Measurements from ENCODE around the gene MTHFD1L.
"Not testable (repeated sequence)": the region's sequence is repeated elsewhere in the genome, so short reads cannot be mapped to it uniquely, and the experiment has no call there.

Gene MTHFD1L

DNA sequence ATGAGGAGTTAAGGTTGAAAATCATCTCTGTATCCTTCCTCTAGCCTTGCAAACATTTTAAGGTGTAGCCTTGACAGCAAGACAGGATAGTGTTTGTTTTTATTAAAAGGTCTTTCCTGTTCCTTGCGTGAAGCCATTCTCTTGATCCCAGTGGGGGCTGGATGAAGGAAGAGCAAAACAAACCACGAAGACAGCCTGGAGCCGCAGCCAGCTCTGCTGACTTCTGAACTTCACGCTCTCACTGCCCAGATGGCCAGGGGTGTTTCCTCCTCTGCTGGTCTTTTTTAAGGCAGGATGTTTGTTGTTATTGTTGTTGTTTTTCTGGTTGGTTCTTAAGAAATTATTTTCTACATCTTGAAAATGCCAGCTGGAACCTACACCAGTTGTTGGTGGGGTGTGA, 156.4 kb downstream of the MTHFD1L start:
- H3K4me3 Mint-ChIP-seq: no peak overlapping the region
- H3K27ac Mint-ChIP-seq: no peak overlapping the region
- H3K36me3 Mint-ChIP-seq: peaks cover 10% of the 10 kb centered on the region
- no peak for DNase-seq (ENCODE audit: low spot score in 2 of 2)
- ATAC-seq (ENCODE audit: low read depth): no peak
- no peaks in the 10 kb centered on the region for H3K9me3 Mint-ChIP-seq
- H3K27me3 Mint-ChIP-seq: no peaks in the 10 kb centered on the region
- H3K4me1 Mint-ChIP-seq: no peaks in the 10 kb centered on the region

GRCh38 chr6:151022492-151022891, 157.0 kb downstream of the MTHFD1L start:
- Mint-ChIP-seq H3K4me1 (no peaks in the 10 kb centered on the region), H3K27me3 (no peaks in the 10 kb centered on the region), H3K4me3 (no peak overlapping the region), H3K27ac (no peak overlapping the region), H3K9me3 (no peaks in the 10 kb centered on the region), H3K36me3 (peaks cover 10% of the 10 kb centered on the region)
- DNase-seq (ENCODE audit: low spot score in 2 of 2): no peak
- no peak for ATAC-seq (ENCODE audit: low read depth)

DNA sequence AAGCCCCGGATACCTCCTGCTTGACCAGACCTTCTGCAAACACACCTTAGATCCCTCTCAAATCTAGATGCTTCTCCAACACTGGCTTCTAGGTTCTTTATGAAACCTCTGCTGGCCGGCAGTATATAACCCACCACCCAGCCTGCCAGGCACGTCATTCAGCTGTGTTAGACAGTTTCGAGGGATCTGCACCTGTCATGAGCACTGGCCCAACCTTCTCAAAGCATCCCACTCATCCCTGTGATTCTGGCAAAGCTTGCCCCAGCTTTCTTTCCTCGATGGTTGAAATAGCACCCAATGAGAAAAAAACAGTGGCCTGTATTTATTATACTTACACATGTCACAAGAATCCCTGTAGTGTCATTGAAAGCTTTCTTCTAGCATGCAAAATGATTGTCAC, 157.8 kb downstream of the MTHFD1L start:
- peaks cover 2% of the 10 kb centered on the region for H3K4me1 Mint-ChIP-seq
- H3K9me3 Mint-ChIP-seq: no peaks in the 10 kb centered on the region
- no peak overlapping the region for H3K4me3 Mint-ChIP-seq
- no peaks in the 10 kb centered on the region for H3K27me3 Mint-ChIP-seq
- H3K27ac Mint-ChIP-seq: no peak overlapping the region
- ATAC-seq (ENCODE audit: low read depth) (no peak), DNase-seq (ENCODE audit: low spot score in 2 of 2) (no peak)
- peaks cover 11% of the 10 kb centered on the region for H3K36me3 Mint-ChIP-seq

DNA sequence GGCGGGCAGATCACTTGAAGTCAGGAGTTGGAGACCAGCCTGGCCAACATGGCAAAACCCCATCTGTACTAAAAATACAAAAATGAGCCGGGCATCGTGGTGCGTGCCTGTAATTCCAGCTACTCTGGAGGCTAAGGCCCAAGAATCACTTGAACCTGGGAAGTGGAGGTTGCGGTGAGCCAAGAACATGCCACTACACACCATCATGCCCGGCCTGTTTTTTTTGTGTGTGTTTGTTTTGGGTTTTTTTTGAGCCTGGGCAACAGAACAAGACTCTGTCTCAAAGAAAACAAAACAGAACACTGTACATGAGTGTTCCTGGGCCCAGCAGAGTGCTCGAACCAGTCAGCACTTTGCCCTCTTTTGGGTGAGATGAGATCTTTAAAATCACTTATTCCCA, 159.1 kb downstream of the MTHFD1L start:
- H3K4me3 Mint-ChIP-seq: no peak overlapping the region
- ATAC-seq (ENCODE audit: low read depth): no peak
- H3K36me3 Mint-ChIP-seq: peaks cover 12% of the 10 kb centered on the region
- H3K4me1 Mint-ChIP-seq: peaks cover 3% of the 10 kb centered on the region
- no peaks in the 10 kb centered on the region for H3K9me3 Mint-ChIP-seq
- H3K27me3 Mint-ChIP-seq: no peaks in the 10 kb centered on the region
- no peak for DNase-seq (ENCODE audit: low spot score in 2 of 2)
- H3K27ac Mint-ChIP-seq: no peak overlapping the region

DNA sequence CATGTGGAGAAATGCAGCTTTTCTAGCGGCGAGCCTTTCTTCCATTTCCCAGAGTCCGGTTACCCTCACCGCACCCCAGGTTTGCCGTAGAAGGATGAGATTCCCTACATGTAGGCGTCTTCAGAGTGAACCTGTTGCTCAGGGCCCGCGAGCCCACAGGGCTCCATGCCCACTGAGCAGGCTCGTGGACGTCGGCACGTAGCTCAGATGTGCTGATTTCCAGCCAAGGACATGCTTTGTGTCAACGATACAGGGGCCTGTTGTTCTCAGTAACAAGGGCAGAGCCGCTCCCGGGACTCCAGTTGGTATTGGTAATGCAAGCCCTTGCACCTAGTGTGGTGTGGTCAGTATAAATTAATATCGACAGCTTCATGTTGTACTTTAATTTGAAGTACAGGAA, 159.6 kb downstream of the MTHFD1L start:
- Mint-ChIP-seq H3K27ac (no peak overlapping the region), H3K4me1 (peaks cover 3% of the 10 kb centered on the region), H3K9me3 (no peaks in the 10 kb centered on the region), H3K27me3 (no peaks in the 10 kb centered on the region), H3K36me3 (peaks cover 15% of the 10 kb centered on the region), H3K4me3 (no peak overlapping the region)
- ATAC-seq (ENCODE audit: low read depth) (no peak), DNase-seq (ENCODE audit: low spot score in 2 of 2) (no peak)

DNA sequence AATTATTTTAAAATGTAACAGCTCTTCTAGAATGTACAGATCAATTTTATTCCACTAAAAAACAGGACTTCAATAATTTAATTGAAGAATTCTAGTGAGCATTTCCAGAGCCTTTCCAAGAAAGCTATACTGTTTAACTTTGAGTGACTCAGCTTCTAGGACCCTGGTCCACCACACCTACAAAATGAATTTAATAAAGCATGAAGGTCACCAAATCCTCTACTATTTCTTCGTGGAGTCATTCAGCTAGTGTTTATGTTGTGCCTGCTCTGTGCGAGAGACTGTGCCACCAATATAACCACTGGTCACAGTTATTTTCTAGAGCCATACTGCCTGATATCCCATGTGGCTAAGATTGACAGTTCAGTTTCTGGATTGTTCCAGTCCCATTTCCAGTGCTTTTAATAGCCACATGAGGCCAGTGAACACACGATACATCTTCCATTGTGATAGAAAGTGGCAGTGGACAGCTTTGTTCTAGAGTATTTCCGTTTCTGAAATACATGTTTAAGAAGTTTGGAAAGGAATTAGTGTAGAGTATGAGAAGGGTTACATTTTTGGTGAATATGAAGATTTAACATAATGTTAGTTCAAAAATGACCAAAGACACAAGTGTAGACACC, 160.7 kb downstream of the MTHFD1L start:
- no peak for ATAC-seq (ENCODE audit: low read depth)
- DNase-seq (ENCODE audit: low spot score in 2 of 2): no peak
- no peak overlapping the region for H3K4me3 Mint-ChIP-seq
- no peaks in the 10 kb centered on the region for H3K9me3 Mint-ChIP-seq
- H3K4me1 Mint-ChIP-seq: peaks cover 3% of the 10 kb centered on the region
- H3K27ac Mint-ChIP-seq: no peak overlapping the region
- H3K27me3 Mint-ChIP-seq: no peaks in the 10 kb centered on the region
- H3K36me3 Mint-ChIP-seq: peaks cover 15% of the 10 kb centered on the region

GRCh38 chr6:151027295-151027747, 161.8 kb downstream of the MTHFD1L start:
- ATAC-seq (ENCODE audit: low read depth) (no peak), DNase-seq (ENCODE audit: low spot score in 2 of 2) (no peak)
- Mint-ChIP-seq H3K4me3 (no peak overlapping the region), H3K9me3 (no peaks in the 10 kb centered on the region), H3K27ac (no peak overlapping the region), H3K36me3 (peaks cover 16% of the 10 kb centered on the region), H3K4me1 (peaks cover 3% of the 10 kb centered on the region), H3K27me3 (no peaks in the 10 kb centered on the region)

DNA sequence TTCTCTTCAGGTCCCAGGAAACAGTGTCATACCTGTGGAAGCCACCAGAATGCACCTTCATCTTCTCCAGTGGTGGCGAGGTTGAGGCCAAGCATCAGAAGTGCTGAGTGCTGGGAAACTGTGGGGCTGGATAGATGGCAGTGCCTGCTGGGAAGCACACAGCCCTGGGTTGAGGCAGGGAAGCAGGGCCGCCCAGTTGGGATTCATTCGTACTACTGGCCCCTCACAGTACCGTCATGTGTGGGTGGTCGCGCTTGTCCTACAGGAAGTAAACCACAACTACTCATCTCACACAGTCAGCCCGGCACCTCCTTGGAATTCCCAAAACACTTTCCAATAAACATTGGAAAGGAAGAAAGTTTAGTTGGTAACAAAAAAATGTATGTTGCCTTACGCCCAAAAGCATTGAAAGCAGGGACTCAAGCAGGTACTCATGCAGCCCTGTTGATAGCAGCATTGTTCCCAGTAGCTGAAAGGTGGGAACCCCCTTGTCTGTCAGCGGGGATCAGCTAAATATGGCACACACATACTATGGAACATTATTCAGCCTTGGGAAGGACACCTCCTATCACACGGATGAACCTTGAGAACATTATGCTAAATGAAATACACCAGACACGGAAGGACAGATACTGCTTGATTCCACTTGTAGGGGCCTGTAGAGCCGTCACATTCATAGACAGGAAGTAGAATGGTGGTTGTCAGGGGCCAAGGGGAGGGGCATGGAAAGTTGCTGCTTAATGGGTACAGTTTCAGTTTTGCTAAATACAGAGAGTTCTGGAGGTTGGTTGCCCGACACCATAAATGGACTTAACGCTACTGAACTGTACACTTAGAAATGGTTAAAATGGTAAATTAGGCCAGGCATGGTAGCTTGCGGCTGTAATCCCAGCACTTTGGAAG, 162.7 kb downstream of the MTHFD1L start:
- Mint-ChIP-seq H3K4me3 (no peak overlapping the region), H3K27me3 (no peaks in the 10 kb centered on the region), H3K9me3 (no peaks in the 10 kb centered on the region), H3K4me1 (peaks cover 3% of the 10 kb centered on the region), H3K36me3 (peaks cover 12% of the 10 kb centered on the region), H3K27ac (no peak overlapping the region)
- ATAC-seq (ENCODE audit: low read depth) (no peak), DNase-seq (ENCODE audit: low spot score in 2 of 2) (no peak)

- ATAC-seq (ENCODE audit: low read depth) (no peak), DNase-seq (ENCODE audit: low spot score in 2 of 2) (no peak)
- Mint-ChIP-seq H3K9me3 (no peaks in the 10 kb centered on the region), H3K27ac (no peak overlapping the region), H3K27me3 (no peaks in the 10 kb centered on the region), H3K4me1 (peaks cover 3% of the 10 kb centered on the region), H3K36me3 (peaks cover 11% of the 10 kb centered on the region), H3K4me3 (no peak overlapping the region)
Observed at GRCh38 chr6:151029970-151030369, 164.5 kb downstream of the MTHFD1L start.

DNA sequence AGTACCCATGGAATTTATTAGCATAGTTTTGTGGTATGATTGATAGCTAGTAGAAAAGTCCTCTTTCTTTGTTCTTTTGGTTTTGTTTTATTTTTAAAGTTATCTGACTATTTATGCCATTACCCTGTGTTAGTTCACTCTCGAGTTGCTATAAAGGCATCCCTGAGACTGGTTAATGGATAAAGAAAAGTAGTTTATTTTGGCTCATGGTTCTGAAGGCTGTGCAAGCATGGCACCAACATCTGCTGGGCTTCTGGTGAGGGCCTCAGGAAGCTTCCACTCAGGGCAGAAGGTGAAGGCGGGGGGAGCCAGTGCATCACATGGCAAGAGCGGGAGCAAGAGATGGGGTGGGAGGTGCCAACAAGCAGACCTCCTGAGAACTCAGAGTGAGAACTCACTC, 166.5 kb downstream of the MTHFD1L start:
- Mint-ChIP-seq H3K9me3 (no peaks in the 10 kb centered on the region), H3K4me3 (no peak overlapping the region), H3K4me1 (peaks cover 3% of the 10 kb centered on the region), H3K36me3 (peaks cover 17% of the 10 kb centered on the region), H3K27ac (no peak overlapping the region), H3K27me3 (no peaks in the 10 kb centered on the region)
- ATAC-seq (ENCODE audit: low read depth) (no peak), DNase-seq (ENCODE audit: low spot score in 2 of 2) (no peak)

GRCh38 chr6:151034825-151035781, 169.6 kb downstream of the MTHFD1L start:
- ATAC-seq (ENCODE audit: low read depth) (no peak), DNase-seq (ENCODE audit: low spot score in 2 of 2) (no peak)
- Mint-ChIP-seq H3K9me3 (no peaks in the 10 kb centered on the region), H3K4me3 (no peak overlapping the region), H3K27ac (no peak overlapping the region), H3K36me3 (peaks cover 27% of the 10 kb centered on the region), H3K27me3 (no peaks in the 10 kb centered on the region), H3K4me1 (no peaks in the 10 kb centered on the region)

DNA sequence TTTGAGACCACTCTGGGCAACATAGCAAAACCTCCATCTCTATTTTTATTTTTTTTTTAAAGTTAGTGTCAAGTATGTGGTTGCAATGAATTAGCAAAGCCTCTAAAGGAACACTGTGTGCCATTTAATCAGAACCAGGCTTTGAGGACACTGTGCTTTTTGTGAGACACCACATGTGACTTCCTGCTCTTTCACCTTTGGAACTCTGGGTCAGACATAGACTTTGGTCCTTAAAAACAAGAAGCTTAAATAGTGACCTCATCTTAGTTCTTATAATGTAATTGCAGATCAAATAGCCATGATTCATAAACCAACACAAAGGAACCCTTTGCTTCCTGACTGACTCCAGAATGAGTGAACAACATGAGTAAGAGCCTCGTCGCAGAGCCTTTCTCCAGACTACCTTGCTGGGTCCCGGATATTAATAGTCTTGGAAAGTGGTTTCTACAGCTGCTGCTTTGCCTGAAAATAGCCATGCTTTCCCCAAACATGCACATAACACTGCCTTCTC, 170.8 kb downstream of the MTHFD1L start:
- not testable (repeated sequence) for H3K27me3 Mint-ChIP-seq; H3K9me3 Mint-ChIP-seq; ATAC-seq (ENCODE audit: low read depth); H3K4me1 Mint-ChIP-seq; DNase-seq (ENCODE audit: low spot score in 2 of 2); H3K4me3 Mint-ChIP-seq; H3K27ac Mint-ChIP-seq
- peaks cover 27% of the 10 kb centered on the region for H3K36me3 Mint-ChIP-seq

DNA sequence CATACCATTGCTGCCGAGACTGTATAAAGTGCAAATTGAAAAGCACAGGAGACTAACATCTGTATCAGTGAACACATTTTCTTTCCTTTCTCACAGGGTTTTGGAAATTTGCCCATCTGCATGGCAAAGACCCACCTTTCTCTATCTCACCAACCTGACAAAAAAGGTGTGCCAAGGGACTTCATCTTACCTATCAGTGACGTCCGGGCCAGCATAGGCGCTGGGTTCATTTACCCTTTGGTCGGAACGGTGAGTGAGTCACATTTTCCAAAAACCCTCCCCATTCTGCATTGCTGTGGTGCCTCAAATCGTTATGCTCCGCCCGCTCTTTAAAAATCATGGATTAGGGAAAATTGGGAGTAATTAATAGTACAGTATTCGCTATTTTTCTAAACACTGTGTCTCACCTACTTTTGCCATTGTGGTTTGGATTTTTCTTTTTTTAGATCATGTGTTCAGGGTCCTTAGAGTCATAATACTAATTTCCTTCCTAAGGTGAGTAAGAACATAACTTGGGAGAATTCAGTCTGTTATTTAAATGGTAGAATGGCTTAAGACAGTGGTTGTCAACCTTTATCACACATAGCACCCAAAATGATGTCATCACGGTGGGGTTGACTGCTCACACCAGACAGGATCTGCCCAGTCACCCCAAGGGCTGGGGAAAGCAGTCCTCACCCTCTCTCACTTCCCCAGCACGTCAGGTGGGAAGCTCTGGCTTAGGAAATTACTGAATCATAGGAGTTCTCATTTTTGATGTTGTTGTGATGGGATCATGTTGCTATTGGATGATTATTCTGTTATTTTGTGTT, 171.6 kb downstream of the MTHFD1L start:
- no peak overlapping the region for H3K27ac Mint-ChIP-seq
- no peak overlapping the region for H3K4me3 Mint-ChIP-seq
- peaks cover 26% of the 10 kb centered on the region for H3K36me3 Mint-ChIP-seq
- H3K4me1 Mint-ChIP-seq: no peaks in the 10 kb centered on the region
- no peaks in the 10 kb centered on the region for H3K9me3 Mint-ChIP-seq
- DNase-seq (ENCODE audit: low spot score in 2 of 2): no peak
- H3K27me3 Mint-ChIP-seq: no peaks in the 10 kb centered on the region
- no peak for ATAC-seq (ENCODE audit: low read depth)
